Thoracic aorta endothelial cell (primary cell): Measurements from ENCODE around the gene KARS1. TPM values are rescaled to one million over a fixed set of nuclear protein-coding genes. Genes with fewer than 3 reads are reported as not detected.

Experiments
- total RNA-seq: library from RNA; depleted of rRNA; stranded (reverse); fragments of >200 nt; gene quantifications from 2 replicates; pipeline ENCODE4 v1.2.3, GENCODE V29; 2012

KARS1 gene
- total RNA-seq = 220 and 225 TPM in 2 replicates

DNA sequence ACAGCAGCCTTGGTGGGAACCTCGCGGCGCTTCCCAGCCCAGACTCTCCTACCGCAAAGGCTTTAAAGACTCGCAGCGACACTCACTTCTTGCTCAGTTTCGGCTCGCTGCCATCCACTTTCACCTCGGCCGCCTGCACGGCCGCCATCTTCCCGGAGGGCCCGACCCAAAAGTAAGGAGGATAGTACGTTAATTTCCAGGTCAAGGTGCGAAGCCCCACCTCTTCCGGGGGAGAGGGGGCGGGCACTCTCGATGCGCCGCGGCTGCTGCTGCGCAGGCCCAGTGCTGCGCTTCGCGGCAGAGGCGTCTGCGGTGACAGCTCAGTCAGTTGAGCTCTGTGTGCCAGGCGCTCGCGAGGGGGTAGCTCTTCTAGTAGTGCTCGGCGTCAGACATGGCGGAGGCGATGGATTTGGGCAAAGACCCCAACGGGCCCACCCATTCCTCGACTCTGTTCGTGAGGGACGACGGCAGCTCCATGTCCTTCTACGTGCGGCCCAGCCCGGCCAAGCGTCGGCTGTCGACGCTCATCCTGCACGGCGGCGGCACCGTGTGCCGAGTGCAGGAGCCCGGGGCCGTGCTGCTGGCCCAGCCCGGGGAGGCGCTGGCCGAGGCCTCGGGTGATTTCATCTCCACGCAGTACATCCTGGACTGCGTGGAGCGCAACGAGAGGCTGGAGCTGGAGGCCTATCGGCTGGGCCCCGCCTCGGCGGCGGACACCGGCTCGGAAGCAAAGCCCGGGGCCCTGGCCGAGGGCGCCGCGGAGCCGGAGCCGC is at the start of gene KARS1, which contains the start of gene TERF2IP:
Gene KARS1, minus strand, starts transcription at position 174 of the 773 bp plus-strand sequence. Its CDS starts 26 bp downstream, at position 148.
Gene TERF2IP, plus strand, starts transcription at position 282 of the 773 bp plus-strand sequence. Its CDS starts 110 bp downstream, at position 392.

DNA sequence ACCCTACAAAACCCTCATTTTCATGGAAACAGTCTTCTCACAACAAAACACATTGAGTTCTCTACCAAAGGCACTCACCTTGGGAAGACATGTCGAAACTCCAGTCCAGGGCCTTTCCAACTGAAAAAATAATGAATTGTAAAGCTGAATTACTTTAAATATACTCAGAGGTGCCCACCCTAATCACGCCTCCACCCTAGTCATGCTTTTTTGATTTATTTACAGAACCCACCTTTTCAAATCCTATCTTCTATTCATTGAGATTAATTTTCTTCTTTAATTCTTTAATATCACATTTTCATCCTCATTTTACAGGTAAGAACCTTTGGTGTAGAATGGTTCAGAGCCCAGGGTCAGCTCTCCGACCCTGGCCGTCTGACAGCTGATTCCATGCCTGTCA is 29.4 kb upstream of the KARS1 start, which contains the start of gene CPHXL2:
Gene CPHXL2, minus strand, starts transcription at position 101 of the 400 bp plus-strand sequence. Its CDS starts 10 bp downstream, at position 91.

DNA sequence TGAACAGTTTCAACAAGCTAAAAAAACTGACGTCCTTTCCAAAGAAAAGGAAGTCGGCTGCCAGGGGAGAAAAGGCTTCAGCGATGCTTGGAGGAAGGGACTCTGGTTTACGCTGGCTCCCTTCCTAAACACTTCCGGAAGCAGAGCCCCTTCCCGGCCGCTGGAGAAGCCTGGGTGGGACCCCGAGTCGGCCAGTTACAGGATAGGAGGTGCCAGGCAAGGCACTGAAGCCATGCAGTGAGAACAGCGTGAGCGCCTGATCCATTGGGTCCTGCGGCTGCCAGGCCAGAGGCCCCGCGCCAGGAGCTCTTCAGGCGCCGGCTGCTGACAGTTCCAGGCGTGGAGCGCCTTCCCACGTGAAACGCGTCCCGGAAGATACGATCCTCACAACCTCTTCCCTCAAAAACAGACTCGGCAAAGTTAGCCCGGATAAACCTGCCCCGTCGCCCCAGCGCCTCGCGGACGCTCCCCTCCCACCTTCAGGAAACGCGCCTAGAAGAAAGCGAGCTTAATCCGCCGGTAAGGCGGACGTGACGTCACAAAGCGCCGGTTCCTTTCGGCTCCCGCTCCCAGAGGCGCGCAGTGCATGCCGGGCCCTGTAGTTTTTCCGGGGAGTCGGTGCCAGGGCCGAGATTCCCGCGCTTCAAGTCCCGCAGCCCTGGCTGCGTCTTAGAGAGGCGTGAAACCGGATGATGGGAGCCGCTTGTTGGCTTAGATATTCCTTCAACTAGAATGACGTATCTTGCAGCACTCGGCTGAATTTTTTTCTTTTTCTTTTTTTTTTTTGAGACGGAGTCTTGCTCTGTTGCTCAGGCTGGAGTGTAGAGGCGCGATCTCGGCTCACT is 24.5 kb downstream of the KARS1 start, which contains the start of gene ADAT1:
Gene ADAT1, minus strand, starts transcription at position 521 of the 845 bp plus-strand sequence. CDS start 2,482 bp downstream, outside the sequence.

Other genes starting within 250 kb of the KARS1 start
- gene CFDP1, start 214.2 kb downstream of the KARS1 start, total RNA-seq = 76.3 and 91.3 TPM in 2 replicates
- 32.4 and 44.2 TPM in 2 replicates for gene TMEM170A, start 183.0 kb downstream of the KARS1 start, total RNA-seq
- 0.40 and 1.3 TPM in 2 replicates for gene CHST6, start 152.2 kb downstream of the KARS1 start, total RNA-seq
- not detected in 2 replicates for gene CHST5, start 111.6 kb downstream of the KARS1 start, total RNA-seq
- 11.3 and 11.7 TPM in 2 replicates for gene TMEM231, start 91.4 kb downstream of the KARS1 start, total RNA-seq
- gene GABARAPL2, start 81.3 kb downstream of the KARS1 start, total RNA-seq = 49.7 and 50.1 TPM in 2 replicates
- 74.5 and 82.1 TPM in 2 replicates for gene ADAT1, start 24.4 kb downstream of the KARS1 start, total RNA-seq
- gene TERF2IP, start 108 bp upstream of the KARS1 start, total RNA-seq = 34.5 and 42.3 TPM in 2 replicates
- not detected in 2 replicates for gene CPHXL2, start 29.3 kb upstream of the KARS1 start, total RNA-seq
- gene DUXB, start 53.8 kb upstream of the KARS1 start, total RNA-seq = not detected in 2 replicates
- gene CPHXL, start 78.8 kb upstream of the KARS1 start, total RNA-seq = not detected in 2 replicates